SIG-M5 treated with dmso at 0.1 percent for 504 hours (cell line): ENCODE data around the gene KRTAP9-3.
"Not testable (repeated sequence)": the region's sequence is repeated elsewhere in the genome, so short reads cannot be mapped to it uniquely, and the experiment has no call there.

Experiments used
- DNase-seq: peaks from one replicate; lab custom pipeline; 2025; ENCODE audit not compliant: unreplicated experiment; lab: John Stamatoyannopoulos, UW

Gene KRTAP9-3, protein sequence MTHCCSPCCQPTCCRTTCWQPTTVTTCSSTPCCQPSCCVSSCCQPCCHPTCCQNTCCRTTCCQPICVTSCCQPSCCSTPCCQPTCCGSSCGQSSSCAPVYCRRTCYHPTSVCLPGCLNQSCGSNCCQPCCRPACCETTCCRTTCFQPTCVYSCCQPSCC

DNA sequence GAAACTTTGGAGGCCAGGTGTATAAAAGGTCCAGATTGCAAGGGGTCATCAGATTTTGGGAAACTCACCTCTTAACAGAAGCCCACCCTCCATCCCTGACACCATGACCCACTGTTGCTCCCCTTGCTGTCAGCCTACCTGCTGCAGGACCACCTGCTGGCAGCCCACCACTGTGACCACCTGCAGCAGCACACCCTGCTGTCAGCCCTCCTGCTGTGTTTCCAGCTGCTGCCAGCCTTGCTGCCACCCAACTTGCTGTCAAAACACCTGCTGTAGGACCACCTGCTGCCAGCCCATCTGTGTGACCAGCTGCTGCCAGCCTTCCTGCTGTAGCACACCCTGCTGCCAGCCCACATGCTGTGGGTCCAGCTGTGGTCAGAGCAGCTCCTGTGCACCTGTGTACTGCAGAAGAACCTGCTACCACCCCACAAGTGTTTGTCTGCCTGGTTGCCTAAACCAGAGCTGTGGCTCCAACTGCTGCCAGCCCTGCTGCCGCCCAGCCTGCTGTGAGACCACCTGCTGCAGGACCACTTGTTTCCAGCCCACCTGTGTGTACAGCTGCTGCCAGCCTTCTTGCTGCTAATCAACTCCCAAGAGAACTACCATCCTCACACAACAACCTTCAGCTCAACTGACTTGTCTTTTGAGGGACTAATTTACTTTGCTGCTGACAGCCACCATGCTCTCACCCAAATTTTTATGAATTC is at the start of gene KRTAP9-3:
TSS of gene KRTAP9-3 (plus strand) at position 51 of the 707 bp plus-strand sequence. CDS start at position 104, 53 bp downstream.
- DNase-seq = not testable (repeated sequence)

DNA sequence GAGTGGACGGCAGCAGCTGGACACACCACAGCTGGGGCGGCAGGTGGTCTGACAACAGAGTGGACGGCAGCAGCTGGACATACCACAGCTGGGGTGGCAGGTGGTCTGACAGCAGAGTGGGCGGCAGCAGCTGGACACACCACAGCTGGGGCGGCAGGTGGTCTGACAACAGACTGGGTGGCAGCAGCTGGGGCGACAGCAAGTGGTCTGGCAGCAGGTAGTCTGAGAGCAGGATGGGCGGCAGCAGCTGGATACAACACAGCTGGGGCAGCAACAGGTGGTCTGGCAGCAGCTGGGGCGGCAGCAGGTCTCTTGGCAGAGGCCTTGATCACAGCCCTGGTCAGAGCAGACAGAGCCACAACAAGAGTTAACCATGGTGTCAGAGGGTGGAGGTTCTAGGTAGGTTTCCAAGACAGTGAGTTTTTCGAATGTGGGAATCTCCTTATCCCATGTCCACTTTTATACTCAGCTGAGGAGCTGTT is 47.7 kb upstream of the KRTAP9-3 start, which contains the start of gene KRTAP4-1:
TSS of gene KRTAP4-1 (minus strand) at position 432 of the 482 bp plus-strand sequence. CDS start at position 375, 57 bp downstream.
- DNase-seq = no peak

DNA sequence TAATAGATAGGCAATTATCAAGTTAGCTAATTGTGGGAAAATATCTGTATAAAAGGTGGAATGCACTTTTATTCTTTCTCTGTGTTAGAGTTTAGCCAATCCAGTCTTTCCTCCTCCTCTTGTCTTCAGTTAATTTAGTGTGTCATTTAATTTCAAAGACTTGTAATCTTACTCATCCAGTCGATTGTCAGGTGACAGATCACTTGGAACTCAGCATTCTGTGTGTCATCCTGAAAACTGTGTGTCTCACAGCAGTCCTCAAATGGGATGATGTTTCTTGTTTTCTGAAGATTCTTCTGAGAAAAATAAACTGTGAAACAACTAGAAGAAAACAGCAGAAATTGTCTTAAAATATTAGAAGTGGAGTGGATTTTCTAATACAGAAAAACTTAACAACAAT is 47.2 kb upstream of the KRTAP9-3 start:
- DNase-seq = no peak

DNA sequence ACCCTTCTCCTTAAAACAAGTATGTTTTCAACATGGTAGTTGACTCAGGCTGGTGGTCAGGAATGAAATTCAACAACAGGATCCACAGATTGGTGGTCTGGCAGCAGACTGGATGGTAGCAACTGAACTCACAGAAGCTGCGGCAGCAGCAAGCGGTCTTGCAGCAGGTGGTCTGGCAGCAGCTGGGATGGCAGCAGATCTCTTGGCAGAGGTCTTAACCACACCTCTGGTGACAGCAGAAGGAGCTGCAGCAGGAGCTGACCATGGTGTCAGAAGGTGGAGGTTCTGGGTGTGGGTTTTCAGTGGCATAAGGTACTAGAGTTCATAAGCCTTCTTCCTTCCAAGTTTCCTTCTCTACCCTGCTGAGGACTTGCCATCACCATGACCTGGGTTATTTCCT is 45.4 kb upstream of the KRTAP9-3 start:
- DNase-seq = no peak

DNA sequence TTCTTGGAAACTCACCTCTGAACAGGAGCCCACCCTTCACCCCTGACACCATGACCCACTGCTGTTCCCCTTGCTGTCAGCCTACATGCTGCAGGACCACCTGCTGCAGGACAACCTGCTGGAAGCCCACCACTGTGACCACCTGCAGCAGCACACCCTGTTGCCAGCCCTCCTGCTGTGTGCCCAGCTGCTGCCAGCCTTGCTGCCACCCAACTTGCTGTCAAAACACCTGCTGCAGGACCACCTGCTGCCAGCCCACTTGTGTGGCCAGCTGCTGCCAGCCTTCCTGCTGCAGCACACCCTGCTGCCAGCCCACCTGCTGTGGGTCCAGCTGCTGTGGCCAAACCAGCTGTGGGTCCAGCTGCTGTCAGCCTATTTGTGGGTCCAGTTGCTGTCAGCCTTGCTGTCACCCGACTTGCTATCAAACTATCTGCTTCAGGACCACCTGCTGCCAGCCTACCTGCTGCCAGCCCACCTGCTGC is 42.4 kb upstream of the KRTAP9-3 start, which contains the start of gene KRTAP9-1:
TSS of gene KRTAP9-1 (plus strand) at position 51 of the 482 bp plus-strand sequence. CDS start at position 51, 0 bp downstream.
- not testable (repeated sequence) for DNase-seq

DNA sequence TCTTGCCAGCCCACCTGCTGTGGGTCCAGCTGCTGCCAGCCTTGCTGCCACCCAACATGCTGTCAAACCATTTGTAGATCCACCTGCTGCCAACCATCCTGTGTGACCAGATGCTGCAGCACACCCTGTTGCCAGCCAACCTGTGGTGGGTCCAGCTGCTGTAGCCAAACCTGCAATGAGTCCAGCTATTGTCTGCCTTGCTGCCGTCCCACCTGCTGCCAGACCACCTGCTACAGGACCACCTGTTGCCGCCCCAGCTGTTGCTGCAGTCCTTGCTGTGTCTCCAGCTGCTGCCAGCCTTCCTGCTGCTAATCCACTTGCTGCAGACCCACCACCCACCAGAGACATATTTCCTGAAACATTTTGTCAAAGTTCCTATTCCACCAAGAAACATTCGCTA is 41.9 kb upstream of the KRTAP9-3 start:
- DNase-seq = no peak

DNA sequence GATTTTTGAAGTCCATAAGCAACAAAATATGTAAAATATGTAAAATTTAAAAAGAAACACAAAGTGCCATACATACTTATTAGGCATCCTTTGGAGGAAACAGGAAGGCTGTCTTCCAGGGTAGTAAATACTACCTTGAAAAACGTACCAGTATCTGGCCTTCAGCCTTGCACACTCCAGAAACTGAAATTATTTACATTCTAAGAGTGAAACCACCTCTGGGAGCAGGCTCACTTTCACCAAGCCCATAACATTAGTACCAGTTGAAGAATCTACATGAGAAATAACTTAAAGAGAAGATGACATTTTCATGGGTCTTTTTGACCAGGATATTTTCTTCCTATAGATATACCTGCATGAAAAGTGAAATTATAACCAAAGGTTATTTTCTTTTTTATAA is 36.2 kb upstream of the KRTAP9-3 start:
- DNase-seq = no peak

DNA sequence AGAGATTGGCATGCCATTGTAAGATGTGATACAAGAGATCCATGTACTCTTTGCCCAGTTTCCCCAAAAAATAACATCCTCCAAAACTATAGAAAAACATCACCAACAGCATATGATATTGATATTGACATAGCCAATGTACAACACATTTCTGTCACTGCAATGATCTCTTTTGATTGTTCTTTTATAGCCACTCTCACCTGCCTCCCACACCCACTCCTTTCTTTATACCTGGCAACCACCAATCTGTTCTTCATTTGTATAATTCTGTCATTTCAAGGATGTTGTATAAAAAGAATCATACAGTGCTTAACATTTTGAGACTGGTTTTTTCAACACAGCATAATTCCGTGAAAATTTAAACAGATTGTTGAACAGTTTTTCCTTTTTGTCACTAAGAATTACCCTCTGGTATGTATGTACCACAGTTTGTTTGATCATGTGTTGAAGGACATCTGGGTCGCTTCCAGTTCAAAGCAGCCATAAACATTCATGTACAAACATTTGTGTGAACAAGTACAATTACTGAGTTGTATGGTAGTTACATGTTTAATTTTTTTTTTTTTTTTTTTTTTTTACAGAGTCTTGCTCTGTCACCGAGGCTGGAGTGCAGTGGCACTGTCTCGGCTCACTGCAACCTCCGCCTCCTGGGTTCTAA is 32.7 kb upstream of the KRTAP9-3 start:
- no peak for DNase-seq

DNA sequence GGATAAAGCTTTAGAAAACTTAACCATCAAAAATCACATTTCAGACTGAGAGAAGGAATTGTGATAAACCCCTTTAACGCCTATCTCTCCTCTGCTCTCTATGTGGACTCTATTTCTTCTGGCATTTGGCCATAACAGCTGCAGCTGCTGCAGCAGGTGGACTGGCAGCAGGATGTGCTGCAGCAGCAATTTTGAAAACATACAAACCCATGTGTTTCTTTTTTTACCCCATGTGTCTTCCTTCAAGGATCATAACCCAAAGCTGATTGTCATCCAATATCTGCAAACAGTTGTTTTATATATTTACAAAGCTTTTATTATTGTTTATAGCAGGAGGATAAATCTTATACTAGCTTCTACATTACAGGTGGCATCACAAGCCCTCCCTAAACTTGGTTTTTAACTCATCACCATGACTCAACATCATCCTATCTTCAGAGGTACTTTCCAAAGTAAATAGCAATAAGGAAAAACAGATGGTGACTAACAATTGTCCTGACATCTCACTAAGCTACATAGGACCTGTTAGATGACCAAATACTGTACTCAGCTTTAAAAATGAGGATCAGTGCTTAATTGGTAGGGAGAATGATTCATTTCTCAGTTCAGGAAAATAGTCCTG is 20.3 kb upstream of the KRTAP9-3 start:
- DNase-seq = no peak

DNA sequence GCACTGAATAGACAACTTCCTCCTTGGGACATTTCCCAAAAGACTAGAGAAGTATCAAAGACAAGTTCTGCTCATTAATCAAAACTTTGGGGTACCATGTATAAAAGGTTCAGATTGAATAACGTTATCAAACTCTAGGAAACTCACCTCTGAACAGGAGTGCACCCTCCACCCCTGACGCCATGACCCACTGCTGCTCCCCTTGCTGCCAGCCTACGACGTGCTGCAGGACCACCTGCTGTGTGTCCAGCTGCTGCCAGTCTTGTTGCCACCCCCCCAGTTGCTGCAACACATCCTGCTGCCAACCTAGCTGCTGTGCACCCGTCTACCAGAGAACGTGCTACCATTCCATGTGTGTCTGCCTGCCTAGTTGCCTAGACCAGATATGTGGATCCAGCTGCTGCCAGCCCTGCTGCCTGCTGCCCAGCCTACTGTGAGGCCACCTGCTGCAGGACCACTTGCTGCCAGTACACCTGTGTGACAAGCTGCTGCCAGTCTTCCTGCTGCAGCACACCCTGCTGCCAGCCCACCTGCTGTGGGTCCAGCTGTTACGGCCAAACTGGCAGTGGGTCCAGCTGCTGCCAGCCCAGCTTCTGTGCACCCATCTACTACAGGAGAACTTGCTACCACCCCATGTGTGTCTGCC is 19.6 kb upstream of the KRTAP9-3 start:
- DNase-seq = no peak

DNA sequence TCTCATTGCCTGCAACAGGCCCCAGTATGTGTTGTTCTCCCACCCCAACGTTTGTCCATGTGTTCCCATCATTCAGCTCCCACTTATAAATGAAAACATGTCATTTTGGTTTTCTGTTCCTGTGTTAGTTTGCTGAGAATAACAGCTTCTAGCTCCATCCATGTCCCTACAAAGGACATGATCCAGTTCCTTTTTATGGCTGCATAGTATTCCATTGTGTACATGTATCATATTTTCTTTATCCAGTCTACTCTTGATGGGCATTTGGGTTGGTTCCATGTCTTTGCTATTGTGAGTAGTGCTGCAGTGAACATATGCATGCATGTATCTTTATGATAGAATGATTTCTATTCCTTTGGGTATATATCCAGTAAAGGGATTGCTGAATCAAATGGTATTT is 16.6 kb upstream of the KRTAP9-3 start:
- no peak for DNase-seq

DNA sequence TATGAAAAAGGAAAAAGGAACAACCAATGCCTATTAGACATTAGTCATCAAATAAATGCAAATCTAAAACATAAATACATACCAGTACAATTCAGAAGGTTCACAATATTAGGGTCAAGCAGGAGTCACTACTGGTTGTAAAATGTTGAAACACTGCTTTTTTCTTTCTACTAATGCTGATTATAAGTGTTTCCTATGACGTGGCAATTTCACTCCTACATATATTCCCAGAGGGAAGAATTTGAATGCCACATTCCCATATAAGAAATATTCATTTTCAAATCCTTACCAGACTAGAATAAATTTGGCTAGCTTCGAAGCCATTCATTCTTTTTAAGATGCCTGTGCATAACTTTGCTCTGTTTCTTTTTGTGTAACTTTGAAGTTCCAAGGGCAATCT is 8.4 kb upstream of the KRTAP9-3 start:
- no peak for DNase-seq

DNA sequence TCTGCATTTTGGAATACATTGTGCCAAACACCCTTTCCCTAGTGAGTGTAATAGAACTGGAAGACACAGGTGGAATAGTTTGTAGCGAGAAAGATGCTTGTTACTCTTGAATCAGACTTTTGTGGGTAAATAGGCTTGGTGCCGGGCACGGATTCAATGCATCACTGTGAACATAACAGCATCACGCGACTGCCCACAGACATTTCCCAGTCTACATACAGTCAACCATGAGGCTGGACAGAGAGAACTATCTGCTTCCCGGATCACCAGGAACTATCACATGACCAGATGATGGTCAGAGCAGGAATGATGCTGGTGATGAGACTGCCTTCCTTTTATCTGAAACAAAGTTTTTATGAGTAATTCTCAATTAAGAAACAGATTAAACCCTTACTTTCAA is 6.2 kb upstream of the KRTAP9-3 start:
- no peak for DNase-seq

DNA sequence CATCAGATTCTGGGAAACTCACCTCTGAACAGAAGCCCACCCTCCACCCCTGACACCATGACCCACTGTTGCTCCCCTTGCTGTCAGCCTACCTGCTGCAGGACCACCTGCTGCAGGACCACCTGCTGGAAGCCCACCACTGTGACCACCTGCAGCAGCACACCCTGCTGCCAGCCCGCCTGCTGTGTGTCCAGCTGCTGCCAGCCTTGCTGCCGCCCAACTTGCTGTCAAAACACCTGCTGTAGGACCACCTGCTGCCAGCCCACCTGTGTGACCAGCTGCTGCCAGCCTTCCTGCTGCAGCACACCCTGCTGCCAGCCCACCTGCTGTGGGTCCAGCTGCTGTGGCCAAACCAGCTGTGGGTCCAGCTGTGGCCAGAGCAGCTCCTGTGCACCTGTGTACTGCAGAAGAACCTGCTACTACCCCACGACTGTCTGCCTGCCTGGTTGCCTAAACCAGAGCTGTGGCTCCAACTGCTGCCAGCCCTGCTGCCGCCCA is 5.6 kb upstream of the KRTAP9-3 start, which contains the start of gene KRTAP9-2:
TSS of gene KRTAP9-2 (plus strand) at position 51 of the 498 bp plus-strand sequence. CDS start at position 58, 7 bp downstream.
- DNase-seq = not testable (repeated sequence)

DNA sequence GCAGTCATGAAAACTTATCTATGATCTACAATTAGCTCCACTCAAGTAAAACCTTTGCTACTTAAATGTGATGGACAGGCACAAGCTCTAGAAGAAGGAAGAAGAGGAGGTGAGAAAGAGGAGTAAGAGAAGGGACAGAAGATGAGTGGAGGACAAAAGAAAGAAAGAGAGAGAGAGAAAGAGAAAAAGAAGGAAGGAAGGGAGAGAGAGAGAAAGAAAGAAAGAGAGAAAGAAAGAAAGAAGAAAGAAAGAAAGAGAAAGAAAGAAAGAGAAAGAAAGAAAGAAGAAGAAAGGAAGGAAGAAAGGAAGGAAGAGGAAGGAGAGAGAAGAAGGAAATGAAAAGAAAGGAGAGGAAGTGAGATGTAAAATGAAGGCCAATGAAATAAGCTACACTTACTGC is 2.2 kb upstream of the KRTAP9-3 start:
- no peak for DNase-seq

DNA sequence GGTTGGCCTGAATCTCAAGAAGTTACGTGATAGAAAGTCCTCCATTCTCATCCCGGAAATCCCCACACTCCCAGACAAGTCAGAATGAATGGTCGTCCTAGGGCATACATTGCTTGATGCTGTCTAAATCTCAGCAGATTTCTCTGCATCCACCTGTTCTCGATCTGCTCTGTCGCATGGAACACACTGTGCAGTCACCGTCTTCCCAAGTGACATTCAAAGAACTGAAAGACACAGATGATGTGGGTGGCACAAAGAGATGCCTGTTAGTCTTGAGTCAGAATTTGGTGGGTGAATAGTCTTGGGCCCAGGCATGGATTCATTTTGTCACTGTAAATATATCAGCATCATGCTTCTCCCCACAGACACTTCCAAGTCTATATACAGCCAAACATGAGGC is 518 bp upstream of the KRTAP9-3 start:
- no peak for DNase-seq

DNA sequence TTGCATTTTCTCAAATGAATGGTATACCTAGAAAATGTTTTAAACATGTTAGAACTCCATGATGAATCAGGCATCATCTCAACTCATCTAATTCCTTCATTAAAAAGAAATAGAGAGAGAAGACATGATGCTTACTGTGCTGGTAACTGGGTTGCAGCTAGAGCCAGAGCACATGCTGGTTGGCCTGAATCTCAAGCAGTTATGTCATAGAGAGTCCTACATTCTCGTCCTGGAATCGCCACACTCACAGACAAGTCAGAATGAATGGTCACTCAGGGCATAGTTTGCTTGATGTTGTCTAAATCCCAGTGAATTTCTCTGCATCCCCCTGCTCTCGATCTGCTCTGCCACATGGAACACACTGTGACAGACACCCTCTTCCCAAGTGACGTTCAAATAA is 4.9 kb downstream of the KRTAP9-3 start:
- not testable (repeated sequence) for DNase-seq

DNA sequence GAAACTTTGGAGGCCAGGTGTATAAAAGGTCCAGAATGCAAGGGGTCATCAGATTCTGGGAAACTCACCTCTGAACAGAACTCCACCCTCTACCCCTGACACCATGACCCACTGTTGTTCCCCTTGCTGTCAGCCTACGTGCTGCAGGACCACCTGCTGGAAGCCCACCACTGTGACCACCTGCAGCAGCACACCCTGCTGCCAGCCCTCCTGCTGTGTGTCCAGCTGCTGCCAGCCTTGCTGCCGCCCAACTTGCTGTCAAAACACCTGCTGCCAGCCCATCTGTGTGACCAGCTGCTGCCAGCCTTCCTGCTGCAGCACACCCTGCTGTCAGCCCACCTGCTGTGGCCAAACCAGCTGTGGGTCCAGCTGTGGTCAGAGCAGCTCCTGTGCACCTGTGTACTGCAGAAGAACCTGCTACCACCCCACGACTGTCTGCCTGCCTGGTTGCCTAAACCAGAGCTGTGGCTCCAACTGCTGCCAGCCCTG is 5.7 kb downstream of the KRTAP9-3 start, which contains the start of gene KRTAP9-8:
TSS of gene KRTAP9-8 (plus strand) at position 51 of the 489 bp plus-strand sequence. CDS start at position 104, 53 bp downstream.
- DNase-seq = not testable (repeated sequence)

DNA sequence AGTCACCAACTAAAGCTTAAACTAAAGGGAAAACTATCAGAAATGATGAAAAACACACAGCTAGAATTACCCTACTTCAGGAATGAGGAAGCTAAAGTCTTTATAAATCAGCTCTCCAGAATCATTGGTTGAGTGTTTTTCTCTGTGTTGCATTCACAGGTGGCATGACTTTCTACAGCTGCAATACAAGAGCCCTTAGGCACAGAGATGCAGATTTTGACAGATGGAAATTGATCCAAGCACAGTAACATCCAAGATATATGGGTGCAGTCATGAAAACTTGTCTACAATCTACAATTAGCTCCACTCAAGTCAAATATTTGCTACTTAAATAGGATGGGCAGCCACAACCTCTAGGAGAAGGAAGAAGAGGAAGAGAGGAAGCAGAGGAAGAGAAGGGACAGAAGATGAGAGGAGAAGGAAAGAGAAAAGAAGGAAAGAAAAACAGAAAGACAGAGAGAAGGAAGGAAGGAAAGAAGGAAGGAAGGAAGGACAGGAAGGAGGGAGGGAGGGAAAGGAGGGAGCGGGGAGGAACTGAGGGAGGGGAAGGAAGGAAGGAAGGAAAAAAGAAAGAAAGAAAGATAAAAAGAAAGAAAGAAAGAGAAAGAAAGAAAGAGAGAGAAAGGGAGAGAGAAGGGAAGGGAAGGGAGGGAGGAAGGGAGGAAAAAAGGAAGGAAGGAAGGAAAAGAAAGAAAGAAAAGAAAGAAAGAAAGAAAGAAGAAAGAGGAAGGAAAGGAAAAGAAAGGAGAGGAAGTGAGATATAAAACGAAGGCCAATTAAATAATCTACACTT is 14.9 kb downstream of the KRTAP9-3 start:
- not testable (repeated sequence) for DNase-seq
